K562 (cell line): ENCODE results near the gene PTPRM. TPM values are rescaled to one million over a fixed set of nuclear protein-coding genes. Genes with fewer than 3 reads are reported as not detected.

Source experiments
- ATAC-seq: fragments of 200-7000 bp; cut with Tn5 transposase; 3 replicates; pipeline ENCODE4 v1.9.1; 2020; ENCODE audit warnings: moderate library complexity
- BruUV-seq: library from RNA; stranded (reverse); fragments of 400-500 nt; replicated peaks from 2 replicates; lab custom pipeline; 2021; lab: Mats Ljungman, UMichigan
- CTCF ChIA-PET: fragments of 300-600 bp; formaldehyde crosslinking; extraction: SDS; loops from one replicate; lab custom pipeline; 2021; ENCODE audit warnings: low intra/inter-chr PET ratio; lab: Yijun Ruan, JAX
- POLR2A ChIA-PET: fragments of 300-600, 350-650 bp; sonication (Branson Sonifier 250); formaldehyde crosslinking; extraction: SDS; loops from one replicate; lab custom pipeline; 2021; ENCODE audit warnings: antibody characterized with exemption, inconsistent platforms; lab: Yijun Ruan, JAX
- DNase-seq, 4 experiments: peaks; one replicate each; pipeline versions ENCODE4 v3.0.0 to v3.0.0-alpha.2; 2011 to 2018; ENCODE audit warnings: low spot score in 3 of 4, mixed read lengths in 3 of 4; ENCODE audit errors: extremely low read depth in 1 of 4
- FAIRE-seq: peaks from 2 replicates; lab custom pipeline; 2011; peaks lifted over from hg19 to GRCh38; lab: Jason Lieb, UNC
- H2AFZ ChIP-seq: 2 replicates; pipeline ENCODE4 v1.6.0; 2011; ENCODE audit warnings: low read depth, low read length, control low read depth, inconsistent platforms
- H3K27ac ChIP-seq: fragments of 200-600 bp; 3 replicates; pipeline ENCODE4 v1.8.0; 2011; ENCODE audit warnings: low read depth, mild to moderate bottlenecking, control low read depth, inconsistent platforms, low read length, moderate library complexity, mixed read lengths; ENCODE audit errors: extremely low read depth
- H3K27me3 ChIP-seq, 2 experiments: fragments of 300-600 bp in 1 of 2; 2 replicates in 1 of 2; 3 replicates in 1 of 2; pipeline versions ENCODE4 v1.6.0 to v1.8.0; 2011; ENCODE audit warnings: inconsistent platforms in 2 of 2, low read length in 2 of 2, mild to moderate bottlenecking in 1 of 2, mixed read lengths in 1 of 2, moderate library complexity in 1 of 2; ENCODE audit not compliant: control insufficient read depth in 2 of 2, insufficient read depth in 2 of 2
- H3K36me3 ChIP-seq: fragments of 300-600 bp; 3 replicates; pipeline ENCODE4 v1.8.0; 2011; ENCODE audit warnings: mild to moderate bottlenecking, low read length, inconsistent platforms; ENCODE audit not compliant: control insufficient read depth, insufficient read depth
- H3K4me1 ChIP-seq, 2 experiments: fragments of 200-600 bp in 1 of 2; replicated peaks in 1 of 2; 2 replicates in 1 of 2; 3 replicates in 1 of 2; pipeline versions ENCODE4 v1.5.1 to v1.8.0; 2011; ENCODE audit warnings: inconsistent platforms in 2 of 2, low read length in 2 of 2, mild to moderate bottlenecking in 1 of 2, mixed read lengths in 1 of 2, moderate library complexity in 1 of 2; ENCODE audit not compliant: control insufficient read depth in 2 of 2, insufficient read depth in 2 of 2
- H3K4me2 ChIP-seq: 2 replicates; pipeline ENCODE4 v1.6.1; 2011; ENCODE audit warnings: low read length, control low read depth, inconsistent platforms, mixed read lengths; ENCODE audit not compliant: insufficient read depth
- H3K4me3 ChIP-seq: fragments of 200-600 bp; sonication (generic), shearing (Covaris generic); 2 replicates; pipeline ENCODE4 v1.5.1; 2016; ENCODE audit warnings: control low read depth, inconsistent platforms
- H3K79me2 ChIP-seq: fragments of 200-600 bp; 3 replicates; pipeline ENCODE4 v1.8.0; 2011; ENCODE audit warnings: low read length, inconsistent platforms; ENCODE audit not compliant: control insufficient read depth, insufficient read depth
- H3K9ac ChIP-seq, 2 experiments: 2 replicates each; pipeline versions ENCODE4 v1.6.0 to v1.6.1; 2011; ENCODE audit warnings: low read depth in 2 of 2, low read length in 2 of 2, control low read depth in 1 of 2, inconsistent platforms in 1 of 2, mild to moderate bottlenecking in 1 of 2, mixed read lengths in 1 of 2; ENCODE audit not compliant: insufficient read depth in 1 of 2
- H3K9me1 ChIP-seq: one replicate; pipeline ENCODE4 v1.6.0; 2011; ENCODE audit warnings: inconsistent platforms, mild to moderate bottlenecking, low read length, moderate library complexity; ENCODE audit not compliant: control insufficient read depth, insufficient read depth
- H3K9me3 ChIP-seq: replicated peaks from 2 replicates; pipeline ENCODE4 v1.5.1; 2011; ENCODE audit warnings: low read depth, low read length, inconsistent platforms; ENCODE audit not compliant: control insufficient read depth, insufficient read depth
- H4K20me1 ChIP-seq: replicated peaks from 2 replicates; pipeline ENCODE4 v1.6.1; 2011; ENCODE audit warnings: low read length, inconsistent platforms, mixed read lengths; ENCODE audit not compliant: control insufficient read depth, insufficient read depth
- BDP1 ChIP-seq: IDR thresholded peaks from 3 replicates; pipeline ENCODE4 v1.6.1; 2011; ENCODE audit not compliant: insufficient read length, insufficient read depth
- CHD2 ChIP-seq: IDR thresholded peaks from 2 replicates; pipeline ENCODE4 v1.6.1; 2011; ENCODE audit warnings: low read depth, low read length
- ELK3 ChIP-seq: fragments of 450-650 bp; formaldehyde crosslinking; IDR thresholded peaks from 2 replicates; pipeline ENCODE4 v1.4.0; 2020; ENCODE audit warnings: mild to moderate bottlenecking
- FUS ChIP-seq: fragments of 200-400 bp; formaldehyde crosslinking; optimal IDR thresholded peaks from 2 replicates; pipeline ENCODE3; 2017; ENCODE audit warnings: low read depth, low read length
- GATAD2B ChIP-seq: fragments of 450-650 bp; IDR thresholded peaks from 2 replicates; pipeline ENCODE4 v1.6.1; 2017; ENCODE audit warnings: mild to moderate bottlenecking, borderline replicate concordance
- KLF13 ChIP-seq: fragments of 450-650 bp; IDR thresholded peaks from 2 replicates; pipeline ENCODE4 v1.6.1; 2016; ENCODE audit warnings: missing genetic modification characterization, low read depth, mild to moderate bottlenecking, missing compliant biosample characterization, moderate library complexity, borderline replicate concordance
- MED1 ChIP-seq: sonication (generic); formaldehyde crosslinking; IDR thresholded peaks from 2 replicates; pipeline ENCODE4 v1.8.1; 2023; ENCODE audit warnings: missing genetic modification reagents, borderline replicate concordance
- MTF1 ChIP-seq: fragments of 250-450 bp; sonication (Bioruptor Pico); IDR thresholded peaks from 2 replicates; pipeline ENCODE4 v1.9.0; 2021; ENCODE audit warnings: moderate library complexity, mild to moderate bottlenecking, inconsistent platforms, borderline replicate concordance
- NBN ChIP-seq: fragments of 450-650 bp; IDR thresholded peaks from 2 replicates; pipeline ENCODE4 v1.6.1; 2016; ENCODE audit warnings: low read depth, mild to moderate bottlenecking
- PHB2 ChIP-seq: fragments of 450-650 bp; IDR thresholded peaks from 2 replicates; pipeline ENCODE4 v1.6.1; 2017; ENCODE audit warnings: low read depth
- POU5F1 ChIP-seq: fragments of 150-350 bp; IDR thresholded peaks from 2 replicates; pipeline ENCODE4 v1.6.1; 2014; ENCODE audit warnings: borderline replicate concordance, low read length, low read depth, mild to moderate bottlenecking; ENCODE audit not compliant: partially characterized antibody
- PREB ChIP-seq: sonication (generic); formaldehyde crosslinking; IDR thresholded peaks from 2 replicates; pipeline ENCODE4 v1.8.1; 2023; ENCODE audit warnings: mild to moderate bottlenecking, missing genetic modification reagents
- RCOR1 ChIP-seq, 2 experiments: IDR thresholded peaks; 2 replicates each; pipeline ENCODE4 v1.6.1; 2012; ENCODE audit warnings: low read depth in 2 of 2, low read length in 2 of 2, borderline replicate concordance in 1 of 2, improper control_type of control experiment in 1 of 2
- SAP30 ChIP-seq: fragments of 200-600 bp; sonication (generic); IDR thresholded peaks from 2 replicates; pipeline ENCODE4 v1.6.1; 2012; ENCODE audit warnings: borderline replicate concordance, low read depth, mild to moderate bottlenecking, moderate library complexity, low read length, control low read depth, inconsistent platforms; ENCODE audit not compliant: insufficient read depth, poor library complexity, severe bottlenecking
- TAF9B ChIP-seq: fragments of 450-650 bp; IDR thresholded peaks from 2 replicates; pipeline ENCODE4 v1.6.1; 2018; ENCODE audit warnings: mild to moderate bottlenecking; ENCODE audit not compliant: partially characterized antibody
- ZNF146 ChIP-seq: IDR thresholded peaks from one replicate; pipeline ENCODE4 v1.6.1; 2018; ENCODE audit warnings: missing compliant biosample characterization; ENCODE audit not compliant: unreplicated experiment
- ZNF696 ChIP-seq: fragments of 250-450 bp; sonication (Bioruptor Pico); conservative IDR thresholded peaks from 2 replicates; pipeline ENCODE4 v1.4.0; 2020; ENCODE audit warnings: mild to moderate bottlenecking, moderate library complexity
- WGBS: fragments of 100-300 bp; shearing (Covaris generic); methylation state at CpG from one replicate; pipeline ENCODE4 v1.1.6; 2016; ENCODE audit warnings: low coverage, mixed read lengths; ENCODE audit not compliant: insufficient coverage; ENCODE audit errors: missing lambda C conversion rate; 5-methylcytosine and 5-hydroxymethylcytosine counted together
- in situ Hi-C: fragments of 300-500 bp; cut with MboI; formaldehyde crosslinking; loops from 4 replicates; pipeline ENCODE4 v1.15.0; 2018; ENCODE audit warnings: inconsistent platforms, mixed read lengths
- intact Hi-C: fragments of 100-400 bp; cut with micrococcal nuclease; formaldehyde crosslinking; loops from 2 replicates; pipeline ENCODE4 v1.14.2; 2022
- polyA plus RNA-seq, 8 experiments: library from polyadenylated mRNA; depleted of rRNA in 4 of 8; stranded (reverse) in 5 of 8; unstranded in 3 of 8; fragments of >200 nt; fragmentation: Nextera tagmentation in 2 of 8; fragmentation: Illumina TruSeq in 1 of 8; extraction: Ambion mirVana in 2 of 8; extraction: Trizol in 1 of 8; gene quantifications; 2 replicates each; pipeline versions ENCODE4 v1.2.1 to v1.2.3, GENCODE V29; 2011 to 2014; ENCODE audit warnings: inconsistent platforms in 1 of 8, missing spikeins in 1 of 8
- total RNA-seq, 7 experiments: library from RNA; depleted of rRNA in 6 of 7; stranded (reverse); fragments of >200 nt in 6 of 7; fragmentation: Illumina TruSeq in 2 of 7; extraction: Trizol in 2 of 7; gene quantifications; 2 replicates each; pipeline versions ENCODE4 v1.2.1 to v1.2.3, GENCODE V29; 2011 to 2021; ENCODE audit warnings: low replicate concordance in 1 of 7

PTPRM gene
- total and polyA plus RNA-seq, 9 of the 15 experiments (the other 6 are each of a cell fraction or from before 2014, with no cell fraction given): 0.03 to 0.16 (median 0.08) TPM; not detected in 3

GRCh38 chr18:8196238-8196637 is 629.1 kb downstream of the PTPRM start:
- no peaks in the 10 kb centered on the region for H3K79me2 ChIP-seq
- in situ Hi-C loops (no loop called here), intact Hi-C loops (no loop called here)
- H2AFZ ChIP-seq: no peak overlapping the region
- ChIA-PET CTCF (no interaction called here), POLR2A (interaction anchor here (1.2 kb wide), 1 partner anchor 12 kb away, joined by 3 read pairs; no protein-coding TSS in a partner anchor)
- H3K27ac ChIP-seq: no peak overlapping the region
- H3K27me3 ChIP-seq: peaks cover 4 to 5% of the 10 kb centered on the region in 2 experiments; a peak in 4 of 5 replicates
- no peaks in the 10 kb centered on the region for H3K4me1 ChIP-seq
- no peak for TF ChIP-seq GATAD2B
- no peak for TF ChIP-seq MED1 (CRISPR knock-in tag)
- no peak for TF ChIP-seq PHB2
- no peak for TF ChIP-seq MTF1 (CRISPR knock-in tag)
- no peak for TF ChIP-seq BDP1
- no peak for TF ChIP-seq KLF13 (tag)
- TF ChIP-seq SAP30: no peak
- TF ChIP-seq FUS: no peak
- no peak for TF ChIP-seq RCOR1 (IDR thresholded peaks at IDR 0.05; ENCODE audit: borderline replicate concordance in 1 of 2, low read depth in 2 of 2, low read length in 2 of 2)
- TF ChIP-seq ZNF696 (CRISPR knock-in tag): no peak
- TF ChIP-seq ZNF146 (CRISPR knock-in tag): no peak
- no peak for TF ChIP-seq TAF9B
- TF ChIP-seq PREB (CRISPR knock-in tag): no peak
- TF ChIP-seq POU5F1: no peak
- no peak for TF ChIP-seq NBN
- TF ChIP-seq CHD2: no peak
- TF ChIP-seq ELK3 (CRISPR knock-in tag): no peak
- 0% methylated on average over 4 of the region's 4 CpGs for WGBS
- H3K4me2 ChIP-seq: no peak overlapping the region
- H3K9ac ChIP-seq: no peak overlapping the region
- H3K9me1 ChIP-seq: no peaks in the 10 kb centered on the region
- no peak overlapping the region for H3K4me3 ChIP-seq
- H3K36me3 ChIP-seq: no peaks in the 10 kb centered on the region
- ATAC-seq (no peak), DNase-seq (no peak), FAIRE-seq (no peak)
- no peaks in the 10 kb centered on the region for H4K20me1 ChIP-seq
- no peaks in the 10 kb centered on the region for H3K9me3 ChIP-seq
- no TSS peak for BruUV-seq
